GM19438 (cell line): ENCODE data around the gene SLC10A3.

Experiments used
- ATAC-seq: cut with Tn5 transposase; IDR thresholded peaks from one replicate; pipeline ENCODE4 v1.9.1; 2021; ENCODE audit warnings: low read depth; ENCODE audit not compliant: unreplicated experiment

Gene SLC10A3, protein sequence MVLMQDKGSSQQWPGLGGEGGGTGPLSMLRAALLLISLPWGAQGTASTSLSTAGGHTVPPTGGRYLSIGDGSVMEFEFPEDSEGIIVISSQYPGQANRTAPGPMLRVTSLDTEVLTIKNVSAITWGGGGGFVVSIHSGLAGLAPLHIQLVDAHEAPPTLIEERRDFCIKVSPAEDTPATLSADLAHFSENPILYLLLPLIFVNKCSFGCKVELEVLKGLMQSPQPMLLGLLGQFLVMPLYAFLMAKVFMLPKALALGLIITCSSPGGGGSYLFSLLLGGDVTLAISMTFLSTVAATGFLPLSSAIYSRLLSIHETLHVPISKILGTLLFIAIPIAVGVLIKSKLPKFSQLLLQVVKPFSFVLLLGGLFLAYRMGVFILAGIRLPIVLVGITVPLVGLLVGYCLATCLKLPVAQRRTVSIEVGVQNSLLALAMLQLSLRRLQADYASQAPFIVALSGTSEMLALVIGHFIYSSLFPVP

DNA sequence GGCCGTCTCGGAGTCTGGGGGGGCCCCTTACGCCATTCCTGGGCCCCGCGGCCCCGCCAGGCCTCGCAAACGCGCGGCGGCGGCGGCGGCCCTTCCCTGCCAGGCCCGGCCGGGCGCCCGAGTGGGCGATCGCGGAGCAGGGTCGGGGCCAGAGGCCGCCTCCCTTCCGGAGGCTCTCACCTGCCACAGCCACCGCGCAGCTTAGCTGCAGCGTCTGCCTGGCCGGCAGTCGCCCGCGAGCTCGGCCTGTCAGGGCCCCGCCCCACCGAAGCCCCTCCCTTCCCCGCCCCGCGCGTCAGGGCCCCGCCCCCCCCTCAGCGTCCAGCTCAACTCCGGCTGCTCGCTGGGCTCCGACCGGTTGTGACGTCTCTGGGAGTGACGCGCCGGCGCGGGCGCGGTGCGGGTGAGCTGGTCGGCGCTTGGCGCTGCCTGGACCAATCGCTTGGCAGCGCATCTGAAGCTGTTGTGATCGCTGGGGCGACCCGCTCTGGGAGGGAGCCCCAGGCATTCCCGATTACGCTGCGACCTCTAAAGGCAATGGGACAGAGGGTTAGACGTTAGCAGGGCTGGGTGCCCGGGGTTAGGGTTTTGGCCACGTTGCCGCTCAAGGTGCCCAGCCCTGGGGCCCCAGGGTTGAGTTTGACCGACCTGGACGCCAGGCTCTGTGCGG lies at the start of gene SLC10A3:
TSS of gene SLC10A3 (minus strand) at position 216 of the 670 bp plus-strand sequence. CDS start 1,689 bp downstream, outside the sequence.
- ATAC-seq, result peak; percentile 78

- ATAC-seq, result no peak
These were observed 48.6 kb upstream of the SLC10A3 start for GRCh38 chrX:154539077-154539476.

DNA sequence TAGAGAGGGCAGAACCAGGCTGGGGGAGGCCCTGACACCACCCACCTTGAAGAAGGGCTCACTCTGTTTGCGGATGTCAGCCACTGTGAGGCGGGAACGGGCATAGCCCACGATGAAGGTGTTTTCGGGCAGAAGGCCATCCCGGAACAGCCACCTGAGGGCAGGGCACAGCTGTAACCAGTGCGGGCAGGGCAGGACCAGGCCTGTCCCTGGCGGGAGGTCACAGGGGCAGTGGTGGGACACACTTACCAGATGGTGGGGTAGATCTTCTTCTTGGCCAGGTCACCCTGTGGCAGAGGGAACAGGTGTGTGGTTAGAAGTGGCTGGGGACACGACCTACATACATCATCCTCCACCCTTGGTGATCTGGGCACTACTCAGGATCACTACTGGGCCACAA lies 45.5 kb upstream of the SLC10A3 start:
- no peak for ATAC-seq

GRCh38 chrX:154534526-154535322 lies 44.3 kb upstream of the SLC10A3 start:
- peak; percentile 88 for ATAC-seq

DNA sequence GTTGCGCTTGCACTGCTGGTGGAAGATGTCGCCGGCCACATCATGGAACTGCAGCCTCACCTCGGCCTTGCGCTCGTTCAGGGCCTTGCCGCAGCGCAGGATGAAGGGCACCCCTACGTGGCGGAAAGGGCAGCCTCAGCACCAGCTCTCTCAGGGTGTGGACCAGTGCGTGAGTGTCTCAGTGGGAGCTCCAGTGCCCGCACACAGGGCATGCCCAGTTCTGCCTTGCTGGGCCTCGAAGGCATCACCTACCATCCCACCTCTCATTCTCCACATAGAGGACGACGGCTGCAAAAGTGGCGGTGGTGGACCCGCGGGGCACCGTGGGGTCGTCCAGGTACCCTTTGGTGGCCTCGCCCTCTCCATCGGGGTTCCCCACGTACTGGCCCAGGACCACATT lies 42.3 kb upstream of the SLC10A3 start:
- no peak for ATAC-seq

GRCh38 chrX:154531626-154532025 lies 41.2 kb upstream of the SLC10A3 start:
- no peak for ATAC-seq

DNA sequence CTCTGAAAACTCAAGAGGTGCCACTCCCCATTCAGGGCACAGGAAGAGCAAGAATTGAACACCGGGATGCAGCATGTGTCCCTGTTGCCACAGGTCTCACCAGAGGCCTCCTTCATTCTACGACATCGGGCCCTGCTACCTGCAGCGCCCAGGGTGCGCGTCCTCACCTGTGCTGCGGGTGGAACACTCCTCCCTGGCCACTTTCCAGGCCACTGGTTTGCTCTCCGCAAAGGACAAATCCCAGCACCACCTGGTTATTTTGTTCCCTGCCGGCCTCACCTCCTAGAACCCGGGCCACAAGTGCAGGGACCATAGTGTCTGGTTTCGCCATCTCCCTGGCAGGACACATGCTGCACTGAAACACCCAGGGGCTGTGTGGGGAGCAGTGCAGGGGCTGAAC lies 39.9 kb upstream of the SLC10A3 start:
- no peak for ATAC-seq

DNA sequence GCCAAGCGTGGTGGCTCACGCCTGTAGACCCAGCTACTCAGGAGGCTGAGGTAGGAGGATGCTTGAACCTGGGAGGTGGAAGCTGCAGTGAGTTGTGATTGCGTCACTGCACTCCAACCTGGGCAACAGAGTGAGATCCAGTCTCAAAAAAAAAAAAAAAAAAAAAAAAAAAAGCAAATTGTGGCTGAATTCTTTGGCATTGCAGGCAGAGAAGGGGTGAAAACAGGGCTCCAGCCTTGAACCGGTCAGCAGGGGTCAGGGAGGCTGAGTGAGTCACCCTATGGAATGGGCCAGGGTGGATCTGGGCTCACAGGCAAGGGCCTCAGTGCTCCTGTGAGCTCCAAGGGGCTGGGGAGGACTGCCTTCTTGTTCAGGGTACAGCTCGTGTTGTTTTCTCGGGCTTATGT lies 38.8 kb upstream of the SLC10A3 start:
- ATAC-seq, result no peak

DNA sequence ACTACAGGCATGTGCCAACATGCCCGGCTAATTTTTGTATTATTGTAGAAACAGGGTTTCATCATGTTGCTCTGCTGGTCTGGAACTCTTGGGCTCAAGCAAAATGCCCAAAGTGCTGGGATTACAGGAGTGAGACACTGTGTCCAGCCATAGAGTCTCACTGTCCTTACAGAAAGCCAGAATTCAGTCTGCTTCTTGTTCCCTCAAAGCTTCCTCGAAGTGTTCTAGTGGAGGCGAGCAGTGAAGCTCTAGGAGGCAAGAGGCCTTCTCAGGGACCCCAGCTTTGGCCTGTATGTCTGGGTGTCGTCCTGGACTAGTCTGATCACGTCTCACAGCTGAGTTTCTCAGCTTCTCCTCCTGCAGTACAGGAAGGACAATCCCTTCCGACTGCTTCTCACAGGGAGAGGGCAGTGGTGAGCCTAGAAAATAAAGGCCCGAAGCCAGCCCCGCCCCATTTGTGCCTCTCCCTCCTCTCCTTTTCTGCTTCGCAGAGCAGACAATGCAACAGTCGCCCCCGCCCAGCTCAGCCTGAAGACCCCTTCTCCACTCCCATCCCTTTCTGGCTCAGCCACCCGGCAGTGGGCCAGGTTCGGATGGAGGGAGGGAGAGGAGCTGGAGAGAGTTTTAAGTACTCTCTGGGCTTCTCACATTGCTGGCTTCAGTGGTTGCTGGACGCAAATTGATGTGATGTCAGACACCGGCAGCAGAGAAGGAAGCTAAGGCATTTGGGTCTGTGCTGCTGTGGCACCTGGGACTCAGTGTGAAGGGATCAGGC lies 36.7 kb upstream of the SLC10A3 start:
- peak; percentile 86 for ATAC-seq

GRCh38 chrX:154525606-154526490 lies 35.4 kb upstream of the SLC10A3 start:
- ATAC-seq, result no peak

GRCh38 chrX:154519389-154519788 lies 29.0 kb upstream of the SLC10A3 start:
- ATAC-seq, result no peak

GRCh38 chrX:154517101-154517781 lies 26.8 kb upstream of the SLC10A3 start:
- ATAC-seq, result no peak

- peak; percentile 5 for ATAC-seq
These were observed 26.2 kb upstream of the SLC10A3 start for GRCh38 chrX:154516656-154517100.

DNA sequence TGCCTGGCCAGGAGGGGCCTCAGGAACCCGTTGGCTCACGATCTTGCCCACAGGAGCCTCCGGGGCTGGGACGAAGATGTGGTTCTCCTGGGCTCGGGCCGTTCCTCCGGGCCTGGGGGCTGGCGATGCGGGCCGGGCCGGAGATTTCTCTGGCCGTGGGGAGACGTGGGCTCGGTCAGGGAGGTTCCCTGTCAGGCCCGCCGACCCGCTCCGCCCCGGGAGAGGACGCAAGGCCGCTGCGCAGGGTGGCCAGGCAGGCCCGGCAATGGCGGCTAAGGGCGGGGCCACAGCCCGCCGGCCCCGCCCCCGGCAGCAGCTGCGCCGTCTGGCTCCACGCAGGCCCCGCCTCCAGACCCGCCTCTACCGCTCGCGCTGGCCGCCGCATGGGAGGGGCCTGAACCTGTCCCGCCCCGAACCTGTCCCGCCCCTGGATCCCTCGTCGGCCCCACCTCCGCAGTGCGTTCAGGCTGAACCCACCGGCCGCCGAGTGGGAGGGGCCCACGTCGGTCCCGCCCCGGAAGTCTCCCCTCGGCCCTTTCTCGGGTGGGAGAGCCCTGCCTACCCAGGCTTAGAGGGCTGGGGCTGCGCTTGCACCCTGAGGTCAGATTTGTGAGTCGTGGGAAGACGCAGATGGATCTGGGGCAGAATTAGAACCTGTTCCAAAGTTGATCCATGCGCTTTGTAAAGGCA lies 25.7 kb upstream of the SLC10A3 start, which contains the start of gene FAM3A:
TSS of gene FAM3A (minus strand) at position 267 of the 690 bp plus-strand sequence. CDS start 460 bp downstream, outside the sequence.
- peak; percentile 86 for ATAC-seq

- no peak for ATAC-seq
These were observed 24.9 kb upstream of the SLC10A3 start for GRCh38 chrX:154515090-154515965.

DNA sequence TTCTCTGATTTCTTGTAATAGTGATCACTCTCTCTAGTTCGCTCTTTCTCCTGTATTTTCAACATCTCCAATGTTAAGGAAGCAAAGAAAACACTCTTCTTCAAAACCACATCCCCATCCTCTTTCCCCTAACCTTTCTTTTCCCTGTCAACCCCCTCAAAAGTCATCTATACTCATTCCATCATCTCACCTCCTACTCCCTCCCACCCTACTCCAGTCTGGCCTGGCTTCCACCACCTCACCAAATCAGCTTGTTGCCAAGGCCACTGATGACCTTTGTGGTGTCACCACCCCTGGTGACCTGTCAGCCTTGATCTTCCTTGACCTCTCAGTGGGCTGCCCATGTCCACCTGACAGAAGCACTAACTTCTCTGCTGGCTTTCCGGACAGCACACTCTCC lies 23.3 kb upstream of the SLC10A3 start:
- ATAC-seq, result no peak
